ENCODE data around the gene SMG7.

SMG7 gene

GRCh38 chr1:183454377-183454776 lies 17.9 kb upstream of the SMG7 start:
- no peak for TF ChIP-seq PRDM2 (tag by site-specific recombination; IDR thresholded peaks at IDR 0.05; ENCODE audit: borderline replicate concordance)
- TF ChIP-seq IKZF3 (tag by site-specific recombination; IDR thresholded peaks at IDR 0.05): no peak
- no peak for TF ChIP-seq INSM2 (tag by site-specific recombination; IDR thresholded peaks at IDR 0.05)
- CTCF ChIA-PET: interaction anchor here (0.7 kb wide), 1 partner anchor 61 kb away, joined by 3 read pairs; no protein-coding TSS in a partner anchor
- no peak overlapping the region for H3K27ac ChIP-seq (ENCODE audit: extremely low read depth, low read depth, low read length)
- no peaks in the 10 kb centered on the region for H3K36me3 ChIP-seq (ENCODE audit: control insufficient read depth in 2 of 2, insufficient read depth in 1 of 2, low read length in 2 of 2)
- POLR2A ChIA-PET: no interaction called here
- H3K4me3 ChIP-seq (ENCODE audit: low read depth, low read length): no peak overlapping the region
- H3K9me3 ChIP-seq (ENCODE audit: control insufficient read depth, insufficient read depth, low read depth, low read length): no peaks in the 10 kb centered on the region
- H3K4me1 ChIP-seq (ENCODE audit: control insufficient read depth, insufficient read depth, low read length): no peaks in the 10 kb centered on the region

GRCh38 chr1:183456826-183457225 lies 15.5 kb upstream of the SMG7 start:
- Histone ChIP-seq H3K36me3 (ENCODE audit: control insufficient read depth in 2 of 2, insufficient read depth in 1 of 2, low read length in 2 of 2) (no peaks in the 10 kb centered on the region), H3K9me3 (ENCODE audit: control insufficient read depth, insufficient read depth, low read depth, low read length) (no peaks in the 10 kb centered on the region), H3K4me1 (ENCODE audit: control insufficient read depth, insufficient read depth, low read length) (no peaks in the 10 kb centered on the region), H3K4me3 (ENCODE audit: low read depth, low read length) (no peak overlapping the region), H3K27ac (ENCODE audit: extremely low read depth, low read depth, low read length) (no peak overlapping the region)
- ChIA-PET CTCF (interaction anchor here (1.0 kb wide), 1 partner anchor 9 kb away, joined by 5 read pairs; no protein-coding TSS in a partner anchor), POLR2A (no interaction called here)
- no peak for TF ChIP-seq KLF1 (tag by site-specific recombination; IDR thresholded peaks at IDR 0.05)
- no peak for TF ChIP-seq BCL11B (tag by site-specific recombination; IDR thresholded peaks at IDR 0.05; ENCODE audit: low read depth)
- no peak for TF ChIP-seq ZNF140 (tag by site-specific recombination; IDR thresholded peaks at IDR 0.05)
- TF ChIP-seq ZNF660 (tag by site-specific recombination; IDR thresholded peaks at IDR 0.05): no peak
- no peak for TF ChIP-seq ZFP69B (tag by site-specific recombination; IDR thresholded peaks at IDR 0.05)
- no peak for TF ChIP-seq RBAK (tag by site-specific recombination; IDR thresholded peaks at IDR 0.05)
- TF ChIP-seq ZBTB26 (tag by site-specific recombination; optimal IDR thresholded peaks at IDR 0.05): no peak
- TF ChIP-seq TSHZ1 (tag by site-specific recombination; IDR thresholded peaks at IDR 0.05; ENCODE audit: borderline replicate concordance): no peak
- TF ChIP-seq ZNF311 (tag by site-specific recombination; IDR thresholded peaks at IDR 0.05; ENCODE audit: borderline replicate concordance): no peak
- no peak for TF ChIP-seq ZBTB10 (tag by site-specific recombination; IDR thresholded peaks at IDR 0.05)
- TF ChIP-seq ZFP37 (tag by site-specific recombination; IDR thresholded peaks at IDR 0.05): no peak
- no peak for TF ChIP-seq ZNF701 (tag by site-specific recombination; IDR thresholded peaks at IDR 0.05)
- TF ChIP-seq ZNF350 (tag by site-specific recombination; IDR thresholded peaks at IDR 0.05): no peak
- no peak for TF ChIP-seq SCRT1 (tag by site-specific recombination; IDR thresholded peaks at IDR 0.05; ENCODE audit: borderline replicate concordance)
- TF ChIP-seq ZNF366 (tag by site-specific recombination; conservative IDR thresholded peaks at IDR 0.05): no peak
- no peak for TF ChIP-seq ZFP3 (tag by site-specific recombination; IDR thresholded peaks at IDR 0.05; ENCODE audit: low read depth)

Measured in HEK293 (cell line).